Endothelial cell of umbilical vein (primary cell): ENCODE data around the gene MBD3. TPM values are rescaled to one million over a fixed set of nuclear protein-coding genes. Genes with fewer than 3 reads are reported as not detected.
"Not testable (repeated sequence)": the region's sequence is repeated elsewhere in the genome, so short reads cannot be mapped to it uniquely, and the experiment has no call there.

Experiments used
- BruUV-seq: library from RNA; stranded (reverse); fragments of 400-500 nt; replicated peaks from 2 replicates; lab custom pipeline; 2021; lab: Mats Ljungman, UMichigan
- CTCF ChIA-PET: fragments of 300-600, 350-600 bp; sonication (Branson Sonifier 250); formaldehyde crosslinking; loops from one replicate; lab custom pipeline; 2021; ENCODE audit warnings: antibody characterized with exemption, inconsistent platforms; lab: Charles Lee
- POLR2A ChIA-PET: fragments of 300-600, 350-600 bp; sonication (Branson Sonifier 250); formaldehyde crosslinking; loops from one replicate; lab custom pipeline; 2021; ENCODE audit warnings: antibody characterized with exemption, inconsistent platforms; lab: Charles Lee
- DNase-seq: peaks from one replicate; pipeline ENCODE4 v3.0.0-alpha.2; 2011; ENCODE audit warnings: low read depth, low spot score
- FAIRE-seq: peaks from 2 replicates; lab custom pipeline; 2011; peaks lifted over from hg19 to GRCh38; lab: Jason Lieb, UNC
- H2AFZ ChIP-seq: 2 replicates; pipeline ENCODE4 v1.6.0; 2012; ENCODE audit warnings: low read depth, low read length, control low read depth, inconsistent platforms
- H3K27ac ChIP-seq: 2 replicates; pipeline ENCODE4 v1.5.1; 2011; ENCODE audit warnings: low read depth, mild to moderate bottlenecking, control low read depth, low read length, moderate library complexity; ENCODE audit not compliant: insufficient read depth
- H3K27me3 ChIP-seq, 2 experiments: 2 replicates each; pipeline versions ENCODE4 v1.6.0 to v1.6.1; 2011; ENCODE audit warnings: low read length in 2 of 2, mixed read lengths in 1 of 2; ENCODE audit not compliant: control insufficient read depth in 2 of 2, insufficient read depth in 2 of 2
- H3K36me3 ChIP-seq, 2 experiments: 2 replicates in 1 of 2; 3 replicates in 1 of 2; pipeline ENCODE4 v1.5.1; 2011; ENCODE audit warnings: low read length in 2 of 2, mild to moderate bottlenecking in 1 of 2, moderate library complexity in 1 of 2; ENCODE audit not compliant: control insufficient read depth in 2 of 2, insufficient read depth in 2 of 2; ENCODE audit errors: extremely low read depth in 1 of 2
- H3K4me1 ChIP-seq: 3 replicates; pipeline ENCODE4 v1.5.1; 2011; ENCODE audit warnings: mild to moderate bottlenecking, low read length; ENCODE audit not compliant: control insufficient read depth, insufficient read depth; ENCODE audit errors: extremely low read depth
- H3K4me2 ChIP-seq: 2 replicates; pipeline ENCODE4 v1.6.1; 2011; ENCODE audit warnings: low read length, control low read depth, mixed read lengths; ENCODE audit not compliant: insufficient read depth
- H3K4me3 ChIP-seq, 3 experiments: fragments of 200-600 bp in 1 of 3; sonication (generic), shearing (Covaris generic) in 1 of 3; replicated peaks in 1 of 3; 2 replicates each; pipeline ENCODE4 v1.5.1; 2011 to 2016; ENCODE audit warnings: control low read depth in 3 of 3, low read length in 3 of 3, mild to moderate bottlenecking in 2 of 3, inconsistent platforms in 1 of 3, low read depth in 1 of 3, moderate library complexity in 1 of 3; ENCODE audit not compliant: insufficient read depth in 1 of 3
- H3K79me2 ChIP-seq: 2 replicates; pipeline ENCODE4 v1.6.0; 2012; ENCODE audit warnings: low read length, inconsistent platforms; ENCODE audit not compliant: control insufficient read depth, insufficient read depth
- H3K9ac ChIP-seq: replicated peaks from 2 replicates; pipeline ENCODE3; 2011; ENCODE audit warnings: low read length, control low read depth; ENCODE audit not compliant: insufficient read depth; ENCODE audit errors: extremely low read depth
- H3K9me1 ChIP-seq: replicated peaks from 3 replicates; pipeline ENCODE4 v1.6.0; 2011; ENCODE audit warnings: mild to moderate bottlenecking, low read length; ENCODE audit not compliant: control insufficient read depth, insufficient read depth; ENCODE audit errors: extremely low read depth
- H3K9me3 ChIP-seq: replicated peaks from 2 replicates; pipeline ENCODE4 v1.5.1; 2012; ENCODE audit warnings: low read length, inconsistent platforms; ENCODE audit not compliant: control insufficient read depth, insufficient read depth
- H4K20me1 ChIP-seq: replicated peaks from 2 replicates; pipeline ENCODE3; 2011; ENCODE audit warnings: mild to moderate bottlenecking, low read length; ENCODE audit not compliant: control insufficient read depth, insufficient read depth; ENCODE audit errors: extremely low read depth
- CTCF ChIP-seq, 2 donors: IDR thresholded peaks; 1 replicate in 1 of 2; 2 replicates in 1 of 2; pipeline ENCODE4 v1.5.1; 2011; ENCODE audit warnings: low read length in 2 of 2, mild to moderate bottlenecking in 2 of 2, moderate library complexity in 2 of 2, control low read depth in 1 of 2, inconsistent platforms in 1 of 2, low read depth in 1 of 2; ENCODE audit not compliant: insufficient read depth in 1 of 2; ENCODE audit errors: extremely low read depth in 1 of 2
- GATA2 ChIP-seq: IDR thresholded peaks from 2 replicates; pipeline ENCODE4 v1.7.0; 2011; ENCODE audit warnings: low read depth, mild to moderate bottlenecking, moderate library complexity, mixed read lengths, low read length; ENCODE audit not compliant: insufficient read length, insufficient read depth
- JUN ChIP-seq: IDR thresholded peaks from 2 replicates; pipeline ENCODE4 v1.6.1; 2011; ENCODE audit warnings: borderline replicate concordance, low read depth; ENCODE audit not compliant: insufficient read length, insufficient read depth
- dilution Hi-C: fragments of 300-500 bp; cut with MboI; formaldehyde crosslinking; loops from one replicate; pipeline ENCODE4 v1.15.0; 2019; ENCODE audit warnings: low sequenced_read_pairs; ENCODE audit not compliant: extremely low pct_ligation_motif_present
- intact Hi-C: fragments of 100-400 bp; cut with micrococcal nuclease; formaldehyde crosslinking; loops from one replicate; pipeline ENCODE4 v1.10.0; 2022
- polyA plus RNA-seq, 4 experiments: library from polyadenylated mRNA; depleted of rRNA in 3 of 4; stranded (reverse) in 3 of 4; unstranded in 1 of 4; fragments of >200 nt; gene quantifications; 2 replicates each; pipeline versions ENCODE4 v1.2.1 to v1.2.3, GENCODE V29; 2011 to 2012; ENCODE audit warnings: missing spikeins in 1 of 4
- total RNA-seq: library from RNA; stranded (reverse); gene quantifications from 2 replicates; pipeline ENCODE4 v1.2.3, GENCODE V29; 2021

MBD3 gene
- total and polyA plus RNA-seq, 2 donors (not counting 3 experiments of a cell fraction or from before 2014, with no cell fraction given), result 96.8 to 120 TPM

- H3K4me3 ChIP-seq, result no peak overlapping the region
- no peaks in the 10 kb centered on the region for H4K20me1 ChIP-seq
- CTCF ChIA-PET, result interaction anchor here (1.7 kb wide), 1 partner anchor 123 kb away, joined by 17 read pairs; no protein-coding TSS in a partner anchor
- no peak overlapping the region for H3K27ac ChIP-seq
- POLR2A ChIA-PET, result no interaction called here
- no peaks in the 10 kb centered on the region for H3K9me1 ChIP-seq
- FAIRE-seq, result no peak
- H3K27me3 ChIP-seq, result peaks cover 0 to 2% of the 10 kb centered on the region in 2 experiments
- H3K36me3 ChIP-seq, result peaks cover 0 to 3% of the 10 kb centered on the region in 2 experiments
- no peak overlapping the region for H2AFZ ChIP-seq
- no TSS peak for BruUV-seq
- no peaks in the 10 kb centered on the region for H3K4me1 ChIP-seq
- no peak overlapping the region for H3K9ac ChIP-seq
- TF ChIP-seq JUN (no peak), CTCF (IDR thresholded peaks at IDR 0.05; ENCODE audit: extremely low read depth in 1 of 2, insufficient read depth in 1 of 2, low read depth in 1 of 2, low read length in 2 of 2) (no peak)
- intact Hi-C loops (no loop called here), dilution Hi-C loops (no loop called here)
- DNase-seq, result no peak
- no peaks in the 10 kb centered on the region for H3K9me3 ChIP-seq
- H3K79me2 ChIP-seq, result no peaks in the 10 kb centered on the region
- no peak overlapping the region for H3K4me2 ChIP-seq
Measured at GRCh38 chr19:1549332-1549945, 43.2 kb downstream of the MBD3 start.

- no peaks in the 10 kb centered on the region for H3K9me3 ChIP-seq
- no peaks in the 10 kb centered on the region for H3K27me3 ChIP-seq
- TF ChIP-seq CTCF (IDR thresholded peaks at IDR 0.05; ENCODE audit: extremely low read depth in 1 of 2, insufficient read depth in 1 of 2, low read depth in 1 of 2, low read length in 2 of 2) (no peak), GATA2 (no peak)
- H4K20me1 ChIP-seq, result no peaks in the 10 kb centered on the region
- no peaks in the 10 kb centered on the region for H3K79me2 ChIP-seq
- DNase-seq, result no peak
- intact Hi-C loops, result no loop called here
- no peak overlapping the region for H3K4me3 ChIP-seq
- no peaks in the 10 kb centered on the region for H3K36me3 ChIP-seq
- dilution Hi-C loops, result no loop called here
- H3K4me1 ChIP-seq, result no peaks in the 10 kb centered on the region
- H3K9me1 ChIP-seq, result no peaks in the 10 kb centered on the region
- no peak overlapping the region for H3K4me2 ChIP-seq
- no peak overlapping the region for H2AFZ ChIP-seq
- no peak overlapping the region for H3K27ac ChIP-seq
- no peak overlapping the region for H3K9ac ChIP-seq
- CTCF ChIA-PET, result no interaction called here
- BruUV-seq, result no TSS peak
- FAIRE-seq, result no peak
- POLR2A ChIA-PET, result no interaction called here
Measured at GRCh38 chr19:1540365-1540925, 52.2 kb downstream of the MBD3 start.

- FAIRE-seq, H3K9me3 ChIP-seq, H3K36me3 ChIP-seq, H3K4me3 ChIP-seq, H3K4me2 ChIP-seq, H2AFZ ChIP-seq, H3K9ac ChIP-seq, CTCF ChIA-PET, H3K27me3 ChIP-seq, intact Hi-C loops, H3K9me1 ChIP-seq, BruUV-seq, DNase-seq, H3K4me1 ChIP-seq, dilution Hi-C loops, H3K27ac ChIP-seq, H4K20me1 ChIP-seq, H3K79me2 ChIP-seq: not testable (repeated sequence)
- POLR2A ChIA-PET, result interaction anchor here (0.7 kb wide), 1 partner anchor 142 kb away, joined by 6 read pairs; no protein-coding TSS in a partner anchor
Measured at GRCh38 chr19:1539749-1540148, 52.9 kb downstream of the MBD3 start.
